RWPE1 (cell line): ENCODE data around the gene B3GNT9.

Source experiments
- CTCF ChIA-PET: fragments of 350-600 bp; sonication (Branson Sonifier 250); formaldehyde crosslinking; extraction: SDS; loops from one replicate; lab custom pipeline; 2021; lab: Yijun Ruan, JAX
- POLR2A ChIA-PET: fragments of 400-600 bp; formaldehyde crosslinking; extraction: SDS; loops from one replicate; lab custom pipeline; 2020; ENCODE audit warnings: antibody characterized with exemption; ENCODE audit not compliant: low non-redundant PET; lab: Yijun Ruan, JAX
- DNase-seq: peaks from one replicate; pipeline ENCODE4 v3.0.0; 2012; ENCODE audit warnings: low spot score
- H3K27ac ChIP-seq: fragments of 450-650 bp; 2 replicates; pipeline ENCODE4 v1.5.1; 2017
- CTCF ChIP-seq: fragments of 450-650 bp; conservative IDR thresholded peaks from 2 replicates; pipeline ENCODE4 v1.5.1; 2017; ENCODE audit warnings: low read depth, mild to moderate bottlenecking

B3GNT9 gene

GRCh38 chr16:67150047-67150832 is 558 bp downstream of the B3GNT9 start:
- DNase-seq: no peak
- H3K27ac ChIP-seq: peak overlapping the region; percentile 87
- CTCF ChIA-PET: interaction anchor here (0.7 kb wide), 1 partner anchor 198 kb away, joined by 4 read pairs; no protein-coding TSS in a partner anchor
- peak; percentile 18; the same call in 1 of the 2 replicates for TF ChIP-seq CTCF
- POLR2A ChIA-PET: interaction anchor here (0.6 to 1.3 kb wide), 3 partner anchors 10 to 122 kb away, joined by 3 to 4 read pairs (median 3); partner anchors contain the start of gene NOL3

GRCh38 chr16:67149276-67150046 is 1.3 kb downstream of the B3GNT9 start:
- ChIA-PET CTCF (interaction anchor here (0.6 to 1.1 kb wide), 3 partner anchors 14 to 172 kb away, joined by 3 read pairs; no protein-coding TSS in a partner anchor), POLR2A (no interaction called here)

GRCh38 chr16:67148656-67149275 is 2.0 kb downstream of the B3GNT9 start:
- no peak for DNase-seq
- CTCF ChIA-PET: interaction anchor here (0.6 to 1.1 kb wide), 3 partner anchors 15 to 172 kb away, joined by 3 read pairs; no protein-coding TSS in a partner anchor
- H3K27ac ChIP-seq: peak overlapping the region; percentile 87
- POLR2A ChIA-PET: no interaction called here
- TF ChIP-seq CTCF: no peak

More at GRCh38 chr16:67149276-67150046, 1.3 kb downstream of the B3GNT9 start:
- TF ChIP-seq CTCF: no peak
- H3K27ac ChIP-seq: peak overlapping the region; percentile 87
- no peak for DNase-seq

DNA sequence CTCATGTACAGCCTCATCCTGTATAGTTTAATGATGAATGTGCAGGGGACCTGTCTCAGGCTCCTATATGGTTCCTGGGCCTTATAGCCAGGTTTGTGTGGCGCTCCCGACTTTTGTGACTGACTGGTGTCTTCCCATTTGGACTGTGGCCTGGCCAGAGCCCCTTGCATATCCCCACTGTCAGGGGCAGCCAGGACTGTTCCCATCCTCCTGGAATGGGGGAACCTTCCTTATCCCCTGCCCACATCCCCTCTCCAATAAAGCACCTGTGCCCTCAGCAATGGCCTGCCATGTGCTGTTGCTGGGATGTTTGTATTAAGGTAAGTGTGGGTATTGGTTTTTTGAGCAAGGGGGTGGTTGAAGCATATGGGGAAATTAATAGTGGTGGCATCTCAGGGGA is 2.6 kb downstream of the B3GNT9 start:
- CTCF ChIA-PET: no interaction called here
- POLR2A ChIA-PET: no interaction called here
- no peak for TF ChIP-seq CTCF
- no peak for DNase-seq
- H3K27ac ChIP-seq: peak overlapping the region; percentile 87

GRCh38 chr16:67147437-67148140 is 3.2 kb downstream of the B3GNT9 start:
- POLR2A ChIA-PET: interaction anchor here (0.7 kb wide), 1 partner anchor 45 kb away, joined by 3 read pairs; no protein-coding TSS in a partner anchor
- TF ChIP-seq CTCF: no peak

More at GRCh38 chr16:67147437-67148140, 3.2 kb downstream of the B3GNT9 start:
- no peak for DNase-seq
- H3K27ac ChIP-seq: peak overlapping the region; percentile 87
- CTCF ChIA-PET: interaction anchor here (0.6 to 1.0 kb wide), 2 partner anchors 20 to 471 kb away, joined by 3 to 5 read pairs; no protein-coding TSS in a partner anchor
